ENCODE data around the gene CYP19A1.

GRCh38 chr15:51193979-51194378, 144.4 kb downstream of the CYP19A1 start:
- TF ChIP-seq NR2C2 (CRISPR knock-in tag; IDR thresholded peaks at IDR 0.05) (no peak), NR2C2 (tag; IDR thresholded peaks at IDR 0.05) (no peak), CHD2 (IDR thresholded peaks at IDR 0.05; ENCODE audit: low read depth, low read length) (no peak), CTCF (IDR thresholded peaks at IDR 0.05 in 2 of 3, conservative IDR thresholded peaks at IDR 0.05 in 1 of 3; ENCODE audit: insufficient read depth in 2 of 3, low read depth in 1 of 3, low read length in 3 of 3) (no peak), RNF2 (IDR thresholded peaks at IDR 0.05) (no peak), EZH2 (IDR thresholded peaks at IDR 0.05; ENCODE audit: borderline replicate concordance, low read depth, low read length) (no peak)

Data from K562 (cell line).